IMR-90 (cell line): ENCODE data around the gene WDR11.

Experiments used
- CEBPB ChIP-seq: IDR thresholded peaks from 2 replicates; pipeline ENCODE4 v1.6.1; 2012; ENCODE audit warnings: low read depth, low read length, improper control_type of control experiment
- CTCF ChIP-seq: conservative IDR thresholded peaks from 2 replicates; pipeline ENCODE4 v1.5.1; 2012; ENCODE audit warnings: mild to moderate bottlenecking, low read depth, low read length, improper control_type of control experiment
- FOS ChIP-seq: fragments of 150-350 bp; IDR thresholded peaks from 2 replicates; pipeline ENCODE4 v1.6.1; 2016; ENCODE audit warnings: low read depth, low read length
- MAFK ChIP-seq: IDR thresholded peaks from 2 replicates; pipeline ENCODE4 v1.6.1; 2012; ENCODE audit warnings: low read depth, low read length, improper control_type of control experiment
- MXI1 ChIP-seq: IDR thresholded peaks from 2 replicates; pipeline ENCODE4 v1.6.1; 2012; ENCODE audit warnings: low read depth, mild to moderate bottlenecking, low read length, moderate library complexity, borderline replicate concordance
- POLR2A ChIP-seq: IDR thresholded peaks from 2 replicates; pipeline ENCODE4 v1.6.1; 2012; ENCODE audit warnings: mild to moderate bottlenecking, low read depth, low read length
- RAD21 ChIP-seq: IDR thresholded peaks from 2 replicates; pipeline ENCODE4 v1.6.1; 2012; ENCODE audit warnings: low read length, improper control_type of control experiment
- RCOR1 ChIP-seq: IDR thresholded peaks from 2 replicates; pipeline ENCODE4 v1.6.1; 2012; ENCODE audit warnings: mild to moderate bottlenecking, low read length, improper control_type of control experiment; ENCODE audit not compliant: insufficient replicate concordance
- RFX5 ChIP-seq: IDR thresholded peaks from 2 replicates; pipeline ENCODE4 v1.8.0; 2012; ENCODE audit warnings: low read depth, mild to moderate bottlenecking, low read length, moderate library complexity
- USF2 ChIP-seq: fragments of 150-350 bp; IDR thresholded peaks from 2 replicates; pipeline ENCODE4 v1.6.1; 2017; ENCODE audit warnings: mild to moderate bottlenecking, antibody characterized with exemption, low read length, low read depth

GRCh38 chr10:120813085-120813484 is 38.1 kb upstream of the WDR11 start:
- no peak for TF ChIP-seq CTCF
- no peak for TF ChIP-seq POLR2A
- no peak for TF ChIP-seq RAD21
- no peak for TF ChIP-seq RCOR1
- TF ChIP-seq CEBPB = no peak
- TF ChIP-seq USF2 = no peak
- no peak for TF ChIP-seq RFX5
- TF ChIP-seq MAFK = no peak
- no peak for TF ChIP-seq MXI1
- no peak for TF ChIP-seq FOS
